Glomerular endothelial cell (primary cell): Measurements from ENCODE around the gene NKX3-2. TPM values are rescaled to one million over a fixed set of nuclear protein-coding genes. Genes with fewer than 3 reads are reported as not detected.

ENCODE experiments used
- DNase-seq: peaks from one replicate; pipeline ENCODE4 v3.0.0-alpha.2; 2011; ENCODE audit warnings: low read depth, low spot score; ENCODE audit errors: extremely low read depth
- total RNA-seq: library from RNA; depleted of rRNA; stranded (reverse); fragments of >200 nt; gene quantifications from 2 replicates; pipeline ENCODE4 v1.2.3, GENCODE V29; 2015

Gene NKX3-2
- total RNA-seq, 1 donor from 2014 or later = not detected

DNA sequence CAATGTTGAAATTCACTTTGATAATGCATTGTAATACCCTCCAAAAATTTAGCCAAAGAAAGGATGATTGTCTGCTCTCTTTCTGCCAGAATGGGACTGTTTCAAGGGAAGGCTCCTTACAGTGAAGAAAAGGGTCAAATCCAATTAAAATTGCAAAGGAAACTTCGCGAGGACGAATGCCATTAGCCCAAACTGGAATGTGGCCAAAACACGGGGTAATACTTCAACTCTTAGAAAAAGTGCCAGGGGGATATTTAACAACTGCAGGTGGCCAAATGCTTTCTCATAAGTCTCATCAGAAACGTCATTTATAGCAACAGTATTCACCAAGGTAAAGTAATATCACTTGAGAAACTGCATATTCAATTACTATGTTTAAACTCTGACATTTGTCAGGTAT, 29.0 kb downstream of the NKX3-2 start:
- no peak for DNase-seq

DNA sequence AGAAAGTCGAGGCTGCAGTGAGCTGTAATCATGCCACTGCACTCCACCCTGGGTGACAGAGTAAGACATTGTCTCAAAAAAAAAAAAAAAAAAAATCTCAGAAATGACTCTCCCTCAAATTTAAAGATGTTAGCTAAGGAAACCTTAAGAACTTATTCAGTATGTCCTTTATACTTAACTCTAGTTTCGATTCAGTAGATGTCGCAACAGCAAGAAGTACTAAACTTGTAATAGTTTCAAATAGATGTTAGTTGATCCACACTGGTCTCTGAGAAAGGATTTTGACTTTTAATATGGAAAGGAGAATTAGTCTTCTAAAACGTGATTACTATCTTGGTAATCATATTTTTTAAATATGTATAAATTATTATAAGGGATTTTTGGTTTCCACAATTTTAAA, 29.6 kb downstream of the NKX3-2 start:
- no peak for DNase-seq

DNA sequence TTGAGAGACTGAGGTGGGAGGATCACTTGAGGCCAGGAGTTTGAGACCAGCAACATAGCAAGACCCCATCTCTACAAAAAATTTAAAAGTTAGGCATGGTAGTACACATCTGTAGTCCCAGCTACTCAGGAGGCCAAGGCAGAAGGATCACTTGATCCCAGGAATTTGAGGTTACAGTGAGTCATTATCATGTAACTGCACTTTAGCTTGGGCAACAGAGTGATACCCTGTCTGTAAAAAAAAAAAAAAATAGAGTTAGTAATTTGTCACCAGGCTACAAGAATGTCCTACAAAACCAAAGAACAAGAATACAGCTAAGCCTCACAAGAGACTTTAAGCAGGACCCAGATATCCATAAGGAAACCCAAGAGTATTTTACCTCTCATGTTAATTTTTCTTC, 33.2 kb downstream of the NKX3-2 start:
- no peak for DNase-seq

DNA sequence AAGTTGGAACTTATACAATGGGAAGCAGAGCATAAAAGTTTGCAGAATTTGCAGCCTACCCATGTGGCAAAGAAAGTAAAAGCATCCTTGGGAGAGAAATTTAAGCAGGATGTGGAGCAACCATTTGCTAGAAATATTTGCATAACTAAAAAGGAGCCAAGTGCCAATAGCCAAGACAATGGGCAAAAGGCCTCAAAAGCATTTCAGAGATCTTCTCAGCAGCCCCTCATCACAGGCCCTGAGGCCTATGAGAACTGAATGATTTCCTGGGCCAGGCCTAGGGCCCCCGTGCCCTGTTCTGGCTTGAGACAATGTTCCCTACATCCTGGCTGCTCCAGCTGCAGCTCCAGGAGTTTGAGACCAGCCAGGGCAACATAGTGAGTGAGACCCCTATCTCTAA, 34.9 kb downstream of the NKX3-2 start:
- DNase-seq = no peak

DNA sequence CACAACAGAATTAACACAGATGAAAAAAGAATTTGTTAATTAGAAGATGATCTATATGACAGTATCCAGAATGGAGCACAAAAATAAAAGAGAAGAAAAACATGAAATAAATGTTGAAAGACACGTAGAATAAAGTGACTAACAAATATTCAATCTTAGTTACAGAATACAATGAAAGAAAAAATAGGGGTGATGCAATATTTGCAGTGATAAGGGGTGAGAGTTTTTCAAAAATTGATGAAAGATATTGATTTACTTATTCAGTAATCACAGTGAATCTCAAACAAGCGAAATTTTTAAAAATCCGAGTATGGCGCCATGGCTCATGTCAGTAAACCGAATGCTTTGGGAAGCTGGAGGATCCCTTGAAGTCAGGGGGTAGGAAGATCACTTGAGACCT, 39.9 kb downstream of the NKX3-2 start:
- no peak for DNase-seq

DNA sequence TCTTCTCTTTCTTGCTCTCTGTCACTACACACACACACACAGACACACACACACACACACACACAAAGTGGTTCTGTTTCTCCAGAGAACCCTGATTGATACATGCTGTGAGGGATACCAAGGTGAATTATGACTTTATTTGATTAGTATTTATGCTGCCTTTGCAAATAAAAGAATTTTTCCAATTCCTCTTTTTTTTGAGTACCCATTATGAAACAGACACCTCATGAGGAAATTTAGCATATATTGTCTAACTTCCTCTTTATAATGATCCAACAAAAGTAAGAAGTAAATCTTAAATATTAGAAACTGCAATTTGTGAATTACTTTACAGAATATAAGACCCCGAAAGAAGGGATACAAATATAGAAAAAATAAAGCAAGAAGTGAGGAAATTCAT, 45.8 kb downstream of the NKX3-2 start:
- DNase-seq = no peak

DNA sequence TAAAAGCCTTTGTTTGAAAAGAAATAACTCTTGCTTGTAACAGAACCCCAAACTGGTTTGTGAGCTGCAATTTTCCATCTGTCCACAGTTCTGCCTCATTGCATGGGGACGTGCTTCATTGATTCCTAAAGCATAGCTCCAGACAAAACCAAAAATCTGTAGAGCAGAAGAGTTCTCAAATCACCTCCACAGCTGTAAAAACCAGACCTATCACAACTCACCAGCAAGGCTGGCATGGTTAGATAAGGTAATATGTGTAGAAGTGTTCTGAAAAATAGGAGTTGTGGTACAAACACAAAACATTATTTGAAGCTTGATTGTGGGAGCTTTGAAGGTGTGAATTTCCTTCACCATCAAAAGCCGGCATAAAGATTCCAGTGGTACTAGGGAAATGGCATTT, 47.7 kb downstream of the NKX3-2 start:
- DNase-seq = no peak

DNA sequence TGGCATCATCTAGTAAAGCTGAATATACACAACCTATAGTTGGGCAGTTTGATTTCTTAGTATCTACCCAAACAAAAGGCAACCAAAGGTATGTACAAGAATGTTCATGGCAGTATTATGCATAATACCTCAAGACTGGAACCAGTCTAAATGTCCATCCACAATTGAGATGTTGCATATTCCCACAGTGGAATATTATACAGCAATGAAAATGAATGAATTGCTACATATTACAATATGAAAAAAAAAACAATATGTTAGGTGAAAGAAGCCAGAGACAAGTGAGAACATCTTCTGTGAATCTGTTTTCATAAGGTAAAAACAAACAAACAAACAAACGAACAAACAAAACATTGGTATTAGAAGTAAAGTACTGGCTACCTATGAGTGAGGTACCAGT, 48.6 kb downstream of the NKX3-2 start:
- no peak for DNase-seq

DNA sequence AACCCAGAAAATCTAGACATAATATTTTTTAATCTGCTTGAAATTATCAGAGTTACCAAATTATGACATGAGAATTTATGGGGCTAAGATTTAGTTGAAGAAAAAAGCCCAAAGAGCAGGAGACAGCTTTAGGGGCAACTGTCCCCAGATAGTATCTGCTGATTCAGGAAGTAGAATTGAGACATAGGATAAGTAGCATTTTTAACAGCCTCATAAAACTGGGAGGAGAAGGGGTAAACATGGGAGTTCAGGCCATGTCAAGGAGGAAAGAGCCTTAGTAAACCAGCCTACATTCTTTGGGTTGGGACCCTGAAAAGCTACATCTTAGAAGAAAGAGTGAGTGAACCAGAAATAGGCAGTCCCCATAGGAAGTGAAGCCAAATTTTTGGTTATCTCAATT, 50.5 kb downstream of the NKX3-2 start:
- no peak for DNase-seq

DNA sequence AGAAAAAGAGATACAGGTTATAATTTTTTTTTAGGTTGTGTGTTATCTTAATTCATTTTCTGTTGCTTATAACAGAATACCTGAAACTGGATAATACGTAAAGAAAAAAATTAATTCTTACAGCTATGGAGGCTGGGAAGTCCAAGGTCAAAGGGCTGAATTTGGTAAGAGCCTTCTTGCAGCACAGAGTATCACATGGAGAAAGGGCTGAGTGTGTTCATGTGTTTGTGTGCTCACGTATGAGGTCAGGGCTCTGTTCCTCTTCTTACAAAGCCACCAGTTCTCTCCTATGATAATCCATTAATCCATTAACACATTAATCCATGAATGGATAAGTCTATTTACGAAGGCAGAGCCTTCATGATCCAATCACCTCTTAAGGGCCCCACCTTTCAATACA, 51.6 kb downstream of the NKX3-2 start:
- DNase-seq = no peak

Other genes starting within 250 kb of the NKX3-2 start
- gene RAB28, start 60.2 kb downstream of the NKX3-2 start, total RNA-seq = 10.8 and 12.1 TPM in 2 replicates
- 23.6 and 36.6 TPM in 2 replicates for gene BOD1L1, start 83.2 kb upstream of the NKX3-2 start, total RNA-seq